Karpas-422 (cell line): ENCODE results near the gene NDUFAF7. TPM values are rescaled to one million over a fixed set of nuclear protein-coding genes. Genes with fewer than 3 reads are reported as not detected.
"Not testable (repeated sequence)": the region's sequence is repeated elsewhere in the genome, so short reads cannot be mapped to it uniquely, and the experiment has no call there.

ENCODE experiments used
- DNase-seq: peaks from one replicate; pipeline ENCODE4 v3.0.0-alpha.2; 2015
- H2AFZ ChIP-seq: fragments of 200-600 bp; sonication (generic); 2 replicates; pipeline ENCODE4 v1.6.1; 2014; ENCODE audit warnings: antibody characterized with exemption, low read length, mixed read lengths
- H3K27ac ChIP-seq: fragments of 200-600 bp; sonication (generic); 2 replicates; pipeline ENCODE4 v1.5.1; 2014; ENCODE audit warnings: mild to moderate bottlenecking, low read length, moderate library complexity
- H3K27me3 ChIP-seq: fragments of 200-600 bp; sonication (generic); 2 replicates; pipeline ENCODE4 v1.6.1; 2014; ENCODE audit warnings: low read length, mixed read lengths
- H3K36me3 ChIP-seq: fragments of 200-600 bp; sonication (generic); 2 replicates; pipeline ENCODE4 v1.6.1; 2014; ENCODE audit warnings: low read length, mixed read lengths; ENCODE audit not compliant: insufficient read depth
- H3K4me1 ChIP-seq: fragments of 200-600 bp; sonication (generic); 2 replicates; pipeline ENCODE4 v1.6.1; 2014; ENCODE audit warnings: mild to moderate bottlenecking, low read length, mixed read lengths
- H3K4me2 ChIP-seq: fragments of 200-600 bp; sonication (generic); 2 replicates; pipeline ENCODE4 v1.6.1; 2014; ENCODE audit warnings: low read length, low read depth, mild to moderate bottlenecking; ENCODE audit not compliant: poor library complexity, severe bottlenecking
- H3K4me3 ChIP-seq: fragments of 200-600 bp; sonication (generic); 2 replicates; pipeline ENCODE4 v1.5.1; 2014; ENCODE audit warnings: mild to moderate bottlenecking, antibody characterized with exemption, low read length, mixed read lengths
- H3K79me2 ChIP-seq: fragments of 200-600 bp; sonication (generic); 2 replicates; pipeline ENCODE4 v1.6.1; 2014; ENCODE audit warnings: mild to moderate bottlenecking, low read length, mixed read lengths
- H3K9ac ChIP-seq: fragments of 200-600 bp; sonication (generic); 2 replicates; pipeline ENCODE4 v1.6.0; 2014; ENCODE audit warnings: low read length
- H3K9me2 ChIP-seq: fragments of 200-600 bp; sonication (generic), shearing (Covaris generic); replicated peaks from 2 replicates; pipeline ENCODE4 v1.6.0; 2014; ENCODE audit warnings: mild to moderate bottlenecking, low read length, moderate library complexity; ENCODE audit not compliant: insufficient read depth
- H3K9me3 ChIP-seq: fragments of 300-700, 200-600 bp; sonication (generic); 2 replicates; pipeline ENCODE4 v1.6.1; 2014; ENCODE audit warnings: low read length, mixed read lengths
- H4K20me1 ChIP-seq: fragments of 200-600 bp; sonication (generic); 2 replicates; pipeline ENCODE4 v1.6.1; 2014; ENCODE audit warnings: mild to moderate bottlenecking, antibody characterized with exemption, low read length, low read depth; ENCODE audit not compliant: insufficient read depth
- total RNA-seq: library from RNA; depleted of rRNA; stranded (reverse); fragments of >200 nt; shearing (Covaris generic); gene quantifications from 2 replicates; pipeline ENCODE4 v1.2.3, GENCODE V29; 2014; ENCODE audit warnings: low replicate concordance

NDUFAF7 gene
- total RNA-seq, 1 experiment from 2014 or later: 42.2 TPM

- no peak for DNase-seq
- no peaks in the 10 kb centered on the region for H3K79me2 ChIP-seq
- H3K27ac ChIP-seq: no peak overlapping the region
- no peaks in the 10 kb centered on the region for H4K20me1 ChIP-seq
- H3K4me2 ChIP-seq: no peak overlapping the region
- no peaks in the 10 kb centered on the region for H3K9me2 ChIP-seq
- H3K9me3 ChIP-seq: no peaks in the 10 kb centered on the region
- H3K4me3 ChIP-seq: no peak overlapping the region
- H3K27me3 ChIP-seq: no peaks in the 10 kb centered on the region
- no peak overlapping the region for H2AFZ ChIP-seq
- H3K36me3 ChIP-seq: peaks cover 6% of the 10 kb centered on the region; the same call in 1 of the 2 replicates
- H3K9ac ChIP-seq: no peak overlapping the region
- H3K4me1 ChIP-seq: no peaks in the 10 kb centered on the region
Observed at GRCh38 chr2:37276291-37276690, 44.8 kb downstream of the NDUFAF7 start.

GRCh38 chr2:37281916-37282315 lies 50.5 kb downstream of the NDUFAF7 start:
- Histone ChIP-seq H3K27me3 (no peaks in the 10 kb centered on the region), H3K4me2 (no peak overlapping the region), H2AFZ (no peak overlapping the region), H3K4me1 (0 out of 2 replicates have a peak, but pooled peaks cover 3% of the 10 kb centered on the region), H3K9me3 (no peaks in the 10 kb centered on the region), H4K20me1 (no peaks in the 10 kb centered on the region), H3K4me3 (no peak overlapping the region), H3K79me2 (no peaks in the 10 kb centered on the region), H3K9ac (no peak overlapping the region), H3K27ac (no peak overlapping the region), H3K36me3 (peaks cover 9% of the 10 kb centered on the region; the same call in 1 of the 2 replicates), H3K9me2 (no peaks in the 10 kb centered on the region)
- no peak for DNase-seq

GRCh38 chr2:37282746-37283145 lies 51.3 kb downstream of the NDUFAF7 start:
- Histone ChIP-seq H3K79me2 (no peaks in the 10 kb centered on the region), H3K4me3 (no peak overlapping the region), H3K27me3 (no peaks in the 10 kb centered on the region), H3K36me3 (peaks cover 9% of the 10 kb centered on the region; the same call in 1 of the 2 replicates), H3K9me2 (no peaks in the 10 kb centered on the region), H4K20me1 (no peaks in the 10 kb centered on the region), H3K27ac (no peak overlapping the region), H3K4me2 (no peak overlapping the region), H3K9ac (no peak overlapping the region), H2AFZ (no peak overlapping the region), H3K9me3 (no peaks in the 10 kb centered on the region), H3K4me1 (0 out of 2 replicates have a peak, but pooled peaks cover 3% of the 10 kb centered on the region)
- no peak for DNase-seq

DNA sequence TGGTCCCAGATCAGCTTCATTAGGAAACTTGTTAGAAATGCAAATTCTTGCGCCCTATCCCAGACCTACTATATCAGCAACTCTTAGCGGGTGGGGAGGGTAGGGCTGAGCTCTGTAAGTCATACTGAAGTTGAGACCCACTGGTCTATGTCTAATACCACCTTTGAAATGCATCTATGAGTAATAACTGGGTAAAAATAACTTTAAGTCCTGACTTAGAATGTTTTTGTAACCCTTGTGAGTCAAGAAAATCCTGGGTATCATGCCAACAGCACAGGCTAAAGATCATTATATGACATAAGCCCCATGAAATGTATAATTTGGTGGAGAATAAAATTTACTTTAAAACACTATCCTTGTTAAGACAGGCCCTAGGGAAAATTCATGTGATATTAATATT lies 51.7 kb downstream of the NDUFAF7 start:
- Histone ChIP-seq H3K79me2 (no peaks in the 10 kb centered on the region), H3K9me2 (no peaks in the 10 kb centered on the region), H3K4me3 (no peak overlapping the region), H3K4me1 (0 out of 2 replicates have a peak, but pooled peaks cover 3% of the 10 kb centered on the region), H2AFZ (no peak overlapping the region), H3K4me2 (no peak overlapping the region), H3K36me3 (peaks cover 9% of the 10 kb centered on the region; the same call in 1 of the 2 replicates), H3K27ac (no peak overlapping the region), H3K9me3 (no peaks in the 10 kb centered on the region), H3K9ac (no peak overlapping the region), H3K27me3 (no peaks in the 10 kb centered on the region), H4K20me1 (no peaks in the 10 kb centered on the region)
- DNase-seq: no peak

DNA sequence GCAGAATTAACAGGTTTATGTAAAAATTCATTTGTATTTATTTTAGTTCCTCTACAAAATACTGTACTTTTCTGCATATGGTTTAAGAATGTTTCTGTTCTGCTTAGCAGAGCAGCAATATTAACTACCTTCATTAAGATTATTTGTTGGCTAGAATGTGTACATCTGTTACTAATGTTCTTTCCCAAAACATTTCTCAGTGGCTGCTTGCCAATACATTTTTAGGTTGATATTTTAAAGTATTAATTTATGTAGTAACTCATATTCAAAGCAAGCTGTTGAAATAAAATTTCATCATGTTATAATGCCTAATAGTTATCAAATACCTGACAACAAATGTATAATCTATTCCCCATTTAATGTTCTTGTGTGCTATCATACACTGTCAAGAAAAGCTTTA lies 52.9 kb downstream of the NDUFAF7 start:
- no peak overlapping the region for H3K9ac ChIP-seq
- H3K27ac ChIP-seq: no peak overlapping the region
- no peaks in the 10 kb centered on the region for H3K79me2 ChIP-seq

DNA sequence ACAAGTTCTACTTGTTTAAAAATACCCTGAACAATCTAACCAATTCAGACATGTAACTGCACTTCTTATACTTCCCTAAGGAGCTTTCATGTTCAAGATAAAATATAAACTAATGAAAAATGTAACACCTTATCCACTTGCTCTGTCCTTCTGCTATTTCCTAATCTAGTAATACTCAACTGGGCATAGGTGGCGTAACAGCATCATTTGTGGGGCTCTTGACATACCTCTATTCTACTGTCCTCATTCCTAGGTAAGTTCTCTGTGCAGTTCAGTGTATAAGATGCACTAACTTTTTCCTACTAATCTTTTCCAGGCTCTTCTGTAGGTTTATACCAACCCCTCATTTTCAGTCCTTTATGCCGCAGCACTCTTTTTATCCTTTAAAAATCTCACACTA lies 56.5 kb downstream of the NDUFAF7 start:
- H3K27me3 ChIP-seq: no peaks in the 10 kb centered on the region
- H3K9me2 ChIP-seq: no peaks in the 10 kb centered on the region
- peak; percentile 67 for DNase-seq

More for the DNA sequence above, 52.9 kb downstream of the NDUFAF7 start:
- Histone ChIP-seq H2AFZ (no peak overlapping the region), H3K4me2 (no peak overlapping the region), H3K27me3 (no peaks in the 10 kb centered on the region), H3K4me1 (peaks cover 3% of the 10 kb centered on the region), H3K9me2 (no peaks in the 10 kb centered on the region), H3K36me3 (peaks cover 9% of the 10 kb centered on the region; the same call in 1 of the 2 replicates), H4K20me1 (no peaks in the 10 kb centered on the region), H3K4me3 (no peak overlapping the region), H3K9me3 (no peaks in the 10 kb centered on the region)
- no peak for DNase-seq

GRCh38 chr2:37291680-37292079 lies 60.2 kb downstream of the NDUFAF7 start:
- no peak overlapping the region for H3K27ac ChIP-seq
- no peak for DNase-seq
- no peaks in the 10 kb centered on the region for H3K36me3 ChIP-seq
- peaks cover 3% of the 10 kb centered on the region for H3K79me2 ChIP-seq
- no peaks in the 10 kb centered on the region for H3K9me2 ChIP-seq
- H3K4me2 ChIP-seq: no peak overlapping the region
- H3K9me3 ChIP-seq: no peaks in the 10 kb centered on the region
- no peak overlapping the region for H2AFZ ChIP-seq
- no peak overlapping the region for H3K9ac ChIP-seq
- H3K27me3 ChIP-seq: no peaks in the 10 kb centered on the region
- H3K4me1 ChIP-seq: peaks cover 14% of the 10 kb centered on the region
- H3K4me3 ChIP-seq: no peak overlapping the region
- H4K20me1 ChIP-seq: no peaks in the 10 kb centered on the region

More for the DNA sequence above, 56.5 kb downstream of the NDUFAF7 start:
- peaks cover 10% of the 10 kb centered on the region for H3K4me1 ChIP-seq
- no peak overlapping the region for H3K27ac ChIP-seq
- H3K36me3 ChIP-seq: no peaks in the 10 kb centered on the region
- H4K20me1 ChIP-seq: no peaks in the 10 kb centered on the region
- H3K9ac ChIP-seq: no peak overlapping the region
- no peaks in the 10 kb centered on the region for H3K9me3 ChIP-seq
- no peaks in the 10 kb centered on the region; the same call in 1 of the 2 replicates for H3K79me2 ChIP-seq
- H3K4me3 ChIP-seq: no peak overlapping the region
- no peak overlapping the region for H3K4me2 ChIP-seq
- no peak overlapping the region for H2AFZ ChIP-seq

- not testable (repeated sequence) for H4K20me1 ChIP-seq, H3K4me3 ChIP-seq, H3K36me3 ChIP-seq, H2AFZ ChIP-seq, H3K9me2 ChIP-seq, H3K27ac ChIP-seq, DNase-seq, H3K9ac ChIP-seq, H3K4me1 ChIP-seq, H3K27me3 ChIP-seq, H3K4me2 ChIP-seq, H3K9me3 ChIP-seq
- H3K79me2 ChIP-seq: peaks cover 11% of the 10 kb centered on the region
Observed at GRCh38 chr2:37294858-37295257, 63.4 kb downstream of the NDUFAF7 start.
